Fibroblast of gingiva (primary cell): ENCODE data around the gene ZNF839.
A peak's percentile ranks its signal among the peaks of the same experiment; 100 is the strongest.
"Not testable (repeated sequence)": the region's sequence is repeated elsewhere in the genome, so short reads cannot be mapped to it uniquely, and the experiment has no call there.

Experiments used
- DNase-seq: peaks from one replicate; pipeline ENCODE4 v3.0.0-alpha.2; 2011; ENCODE audit warnings: low read depth

Gene ZNF839

GRCh38 chr14:102319351-102320032, at the start of gene ZNF839:
ZNF839 (plus strand) TSS chr14:102319746; CDS start chr14:102319766, 20 bp downstream.
- peak; percentile 89 for DNase-seq

GRCh38 chr14:102272392-102272791, 47.2 kb upstream of the ZNF839 start:
- no peak for DNase-seq

GRCh38 chr14:102275866-102276265, 43.7 kb upstream of the ZNF839 start:
- DNase-seq: no peak

GRCh38 chr14:102277874-102278630, 41.5 kb upstream of the ZNF839 start:
- DNase-seq: no peak

- DNase-seq: no peak
Measured at GRCh38 chr14:102278631-102278935, 41.0 kb upstream of the ZNF839 start.

- DNase-seq: no peak
Measured at GRCh38 chr14:102279282-102279681, 40.3 kb upstream of the ZNF839 start.

- peak; percentile 94 for DNase-seq
Measured at GRCh38 chr14:102279688-102280348, 39.7 kb upstream of the ZNF839 start.

GRCh38 chr14:102280376-102280962, 39.1 kb upstream of the ZNF839 start:
- DNase-seq: peak; percentile 88

GRCh38 chr14:102282751-102283465, 36.6 kb upstream of the ZNF839 start:
- DNase-seq: no peak

- no peak for DNase-seq
Measured at GRCh38 chr14:102283631-102284129, 35.9 kb upstream of the ZNF839 start.

- no peak for DNase-seq
Measured at GRCh38 chr14:102285106-102285505, 34.4 kb upstream of the ZNF839 start.

- no peak for DNase-seq
Measured at GRCh38 chr14:102288139-102288538, 31.4 kb upstream of the ZNF839 start.

- DNase-seq: no peak
Measured at GRCh38 chr14:102292441-102292840, 27.1 kb upstream of the ZNF839 start.

GRCh38 chr14:102293781-102294180, 25.8 kb upstream of the ZNF839 start:
- no peak for DNase-seq

- DNase-seq: no peak
Measured at GRCh38 chr14:102295270-102295669, 24.3 kb upstream of the ZNF839 start.

- no peak for DNase-seq
Measured at GRCh38 chr14:102297436-102298170, 21.9 kb upstream of the ZNF839 start.

GRCh38 chr14:102298303-102299070, 21.1 kb upstream of the ZNF839 start:
- DNase-seq: not testable (repeated sequence)

GRCh38 chr14:102303664-102304063, 15.9 kb upstream of the ZNF839 start:
- no peak for DNase-seq

GRCh38 chr14:102304611-102305506, 14.7 kb upstream of the ZNF839 start, which contains the start of gene MOK:
MOK (minus strand) TSS chr14:102305164; CDS start chr14:102304968, 196 bp downstream.
- DNase-seq: peak; percentile 97
